LNCaP clone FGC (cell line): ENCODE measurements around the gene PEX13.
"Not testable (repeated sequence)": the region's sequence is repeated elsewhere in the genome, so short reads cannot be mapped to it uniquely, and the experiment has no call there.

ENCODE experiments used
- DNase-seq: peaks from one replicate; pipeline ENCODE4 v3.0.0-alpha.2; 2011; ENCODE audit warnings: low read depth
- H3K4me3 ChIP-seq: 2 replicates; pipeline ENCODE4 v1.5.1; 2011; ENCODE audit warnings: mild to moderate bottlenecking, low read depth, low read length, control low read depth
- CTCF ChIP-seq: IDR thresholded peaks from 2 replicates; pipeline ENCODE4 v1.5.1; 2012; ENCODE audit warnings: mild to moderate bottlenecking; ENCODE audit not compliant: control insufficient read depth, insufficient read depth; ENCODE audit errors: extremely low read depth

Gene PEX13

GRCh38 chr2:60977562-60977895 lies 40.0 kb upstream of the PEX13 start:
- H3K4me3 ChIP-seq: no peak overlapping the region
- TF ChIP-seq CTCF: no peak
- DNase-seq: no peak

- no peak for TF ChIP-seq CTCF
- no peak overlapping the region for H3K4me3 ChIP-seq
- no peak for DNase-seq
These were observed 38.3 kb upstream of the PEX13 start for GRCh38 chr2:60979231-60979630.

GRCh38 chr2:60980071-60980815 lies 37.3 kb upstream of the PEX13 start:
- no peak overlapping the region for H3K4me3 ChIP-seq
- DNase-seq: no peak
- TF ChIP-seq CTCF: no peak

GRCh38 chr2:60982066-60982465 lies 35.5 kb upstream of the PEX13 start:
- H3K4me3 ChIP-seq, DNase-seq: not testable (repeated sequence)

- no peak for DNase-seq
- TF ChIP-seq CTCF: no peak
- H3K4me3 ChIP-seq: no peak overlapping the region
These were observed 32.8 kb upstream of the PEX13 start for GRCh38 chr2:60984720-60985119.

- TF ChIP-seq CTCF: no peak
- DNase-seq: no peak
- H3K4me3 ChIP-seq: no peak overlapping the region
These were observed 30.5 kb upstream of the PEX13 start for GRCh38 chr2:60987041-60987440.

GRCh38 chr2:60987656-60988055 lies 29.9 kb upstream of the PEX13 start:
- not testable (repeated sequence) for DNase-seq, H3K4me3 ChIP-seq

- peak; percentile 3 for DNase-seq
- H3K4me3 ChIP-seq: no peak overlapping the region
- TF ChIP-seq CTCF: no peak
These were observed 28.3 kb upstream of the PEX13 start for GRCh38 chr2:60989259-60989658.
